Measurements from ENCODE around the gene PRSS38. TPM values are rescaled to one million over a fixed set of nuclear protein-coding genes. Genes with fewer than 3 reads are reported as not detected.

The PRSS38 gene
- total and polyA plus RNA-seq, 10 of the 15 experiments (the other 5 are each of a cell fraction or from before 2014, with no cell fraction given) = not detected

DNA sequence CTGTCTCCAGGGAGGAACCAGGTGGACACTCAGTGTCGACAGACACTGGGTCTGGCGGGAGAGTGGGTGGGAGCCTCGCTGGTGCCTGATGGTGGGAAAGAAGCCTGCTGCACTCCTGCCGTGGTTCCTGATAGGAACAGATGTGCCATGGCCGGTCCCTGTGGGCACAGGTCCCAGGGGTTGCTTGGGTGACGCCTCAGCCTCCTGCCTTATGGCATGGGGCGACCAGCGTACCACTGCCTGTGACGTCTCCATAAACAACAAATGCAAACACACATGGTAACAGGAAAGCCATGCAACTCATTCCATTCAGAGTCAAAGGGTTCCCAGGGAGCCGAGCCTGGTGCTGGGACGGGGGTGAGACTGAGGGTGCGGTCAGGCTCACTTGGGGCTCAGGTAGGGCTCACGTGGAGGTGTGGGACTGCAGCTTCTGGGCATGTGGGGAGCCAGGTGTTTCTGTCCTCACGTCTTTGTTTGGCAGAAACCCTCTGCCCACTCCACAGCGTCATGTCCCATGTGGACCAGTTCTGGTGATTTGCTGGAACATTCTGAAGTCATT lies 45.5 kb upstream of the PRSS38 start:
- Histone ChIP-seq H4K20me1 (ENCODE audit: control insufficient read depth, insufficient read depth) (no peaks in the 10 kb centered on the region), H3K4me2 (ENCODE audit: control insufficient read depth, insufficient read depth) (no peak overlapping the region), H2AFZ (ENCODE audit: control insufficient read depth, low read depth, low read length) (no peak overlapping the region), H3K9me3 (replicated peaks; ENCODE audit: control insufficient read depth, insufficient read depth, low read length) (no peaks in the 10 kb centered on the region), H3K36me3 (ENCODE audit: control insufficient read depth in 2 of 2, insufficient read depth in 2 of 2, low read length in 1 of 2) (peaks cover 16 to 18% of the 10 kb centered on the region in 2 experiments), H3K4me3 (no peak overlapping the region), H3K27ac (ENCODE audit: control insufficient read depth, insufficient read depth) (no peak overlapping the region), H3K4me1 (ENCODE audit: control insufficient read depth, insufficient read depth, low read length) (no peaks in the 10 kb centered on the region), H3K27me3 (replicated peaks in 1 of 2; ENCODE audit: control insufficient read depth in 2 of 2, insufficient read depth in 2 of 2, low read length in 1 of 2) (no peaks in the 10 kb centered on the region), H3K79me2 (ENCODE audit: control insufficient read depth, insufficient read depth, low read length) (no peaks in the 10 kb centered on the region), H3K9ac (ENCODE audit: control insufficient read depth, insufficient read depth, low read length) (no peak overlapping the region)
- intact Hi-C loops (cut with micrococcal nuclease; ENCODE audit: unreplicated experiment) = loop anchor here (10.0 kb wide), 1 partner anchor 305 kb away; no protein-coding TSS in a partner anchor
- RAD21 ChIA-PET (ENCODE audit: unreplicated experiment) = no interaction called here
- SMC1A ChIA-PET (ENCODE audit: uncharacterized antibody, unreplicated experiment) = no interaction called here
- DNase-seq (ENCODE audit: low read depth, low spot score) = no peak
- FAIRE-seq = no peak
- CTCF ChIA-PET = no interaction called here
- no TSS peak for BruUV-seq (replicated peaks)
- POLR2A ChIA-PET = no interaction called here
- TF ChIP-seq BHLHE40 (IDR thresholded peaks at IDR 0.05; ENCODE audit: borderline replicate concordance in 1 of 2, low read depth in 2 of 2, low read length in 1 of 2) = no peak
- no peak for TF ChIP-seq BMI1 (IDR thresholded peaks at IDR 0.05; ENCODE audit: borderline replicate concordance)
- TF ChIP-seq KLF5 (IDR thresholded peaks at IDR 0.05; ENCODE audit: partially characterized antibody) = no peak
- TF ChIP-seq RCOR1 (conservative IDR thresholded peaks at IDR 0.05; ENCODE audit: low read depth, low read length) = no peak
- TF ChIP-seq, protein P1, sequence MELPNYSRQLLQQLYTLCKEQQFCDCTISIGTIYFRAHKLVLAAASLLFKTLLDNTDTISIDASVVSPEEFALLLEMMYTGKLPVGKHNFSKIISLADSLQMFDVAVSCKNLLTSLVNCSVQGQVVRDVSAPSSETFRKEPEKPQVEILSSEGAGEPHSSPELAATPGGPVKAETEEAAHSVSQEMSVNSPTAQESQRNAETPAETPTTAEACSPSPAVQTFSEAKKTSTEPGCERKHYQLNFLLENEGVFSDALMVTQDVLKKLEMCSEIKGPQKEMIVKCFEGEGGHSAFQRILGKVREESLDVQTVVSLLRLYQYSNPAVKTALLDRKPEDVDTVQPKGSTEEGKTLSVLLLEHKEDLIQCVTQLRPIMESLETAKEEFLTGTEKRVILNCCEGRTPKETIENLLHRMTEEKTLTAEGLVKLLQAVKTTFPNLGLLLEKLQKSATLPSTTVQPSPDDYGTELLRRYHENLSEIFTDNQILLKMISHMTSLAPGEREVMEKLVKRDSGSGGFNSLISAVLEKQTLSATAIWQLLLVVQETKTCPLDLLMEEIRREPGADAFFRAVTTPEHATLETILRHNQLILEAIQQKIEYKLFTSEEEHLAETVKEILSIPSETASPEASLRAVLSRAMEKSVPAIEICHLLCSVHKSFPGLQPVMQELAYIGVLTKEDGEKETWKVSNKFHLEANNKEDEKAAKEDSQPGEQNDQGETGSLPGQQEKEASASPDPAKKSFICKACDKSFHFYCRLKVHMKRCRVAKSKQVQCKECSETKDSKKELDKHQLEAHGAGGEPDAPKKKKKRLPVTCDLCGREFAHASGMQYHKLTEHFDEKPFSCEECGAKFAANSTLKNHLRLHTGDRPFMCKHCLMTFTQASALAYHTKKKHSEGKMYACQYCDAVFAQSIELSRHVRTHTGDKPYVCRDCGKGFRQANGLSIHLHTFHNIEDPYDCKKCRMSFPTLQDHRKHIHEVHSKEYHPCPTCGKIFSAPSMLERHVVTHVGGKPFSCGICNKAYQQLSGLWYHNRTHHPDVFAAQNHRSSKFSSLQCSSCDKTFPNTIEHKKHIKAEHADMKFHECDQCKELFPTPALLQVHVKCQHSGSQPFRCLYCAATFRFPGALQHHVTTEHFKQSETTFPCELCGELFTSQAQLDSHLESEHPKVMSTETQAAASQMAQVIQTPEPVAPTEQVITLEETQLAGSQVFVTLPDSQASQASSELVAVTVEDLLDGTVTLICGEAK (IDR thresholded peaks at IDR 0.05; ENCODE audit: borderline replicate concordance) = no peak
- TF ChIP-seq FOXM1 (IDR thresholded peaks at IDR 0.05; ENCODE audit: low read depth, low read length) = no peak
- no peak for TF ChIP-seq SRF (IDR thresholded peaks at IDR 0.05; ENCODE audit: low read depth in 2 of 2, low read length in 2 of 2)
- ATAC-seq = no peak
- 98% methylated on average over 15 of the region's 15 CpGs for WGBS (ENCODE audit: insufficient coverage, insufficient replicate concordance, low lambda C conversion rate, missing lambda C conversion rate)
- in situ Hi-C loops (cut with MboI) = no loop called here

Data from GM12878 (cell line).